Kidney tubule cell (primary cell): ENCODE data around the gene P3H2.

ENCODE experiments used
- DNase-seq: peaks from one replicate; pipeline ENCODE4 v3.0.0-alpha.2; 2018; ENCODE audit warnings: low spot score

Gene P3H2

GRCh38 chr3:190125436-190126068 is 4.9 kb upstream of the P3H2 start:
- DNase-seq = peak; percentile 46

- DNase-seq = peak; percentile 90
Observed at GRCh38 chr3:190124067-190124466, 3.4 kb upstream of the P3H2 start.

- DNase-seq = peak; percentile 54
Observed at GRCh38 chr3:190122198-190122771, 1.6 kb upstream of the P3H2 start.

- no peak for DNase-seq
Observed at GRCh38 chr3:190121383-190121782, 686 bp upstream of the P3H2 start.

GRCh38 chr3:190121061-190121377 is 322 bp upstream of the P3H2 start:
- DNase-seq = no peak

- DNase-seq = peak; percentile 26
Observed at GRCh38 chr3:190119461-190120268, 1.0 kb downstream of the P3H2 start.

- DNase-seq = peak; percentile 42
Observed at GRCh38 chr3:190118438-190118837, 2.3 kb downstream of the P3H2 start.

- peak; percentile 90 for DNase-seq
Observed at GRCh38 chr3:190117981-190118380, 2.7 kb downstream of the P3H2 start.

- DNase-seq = peak; percentile 39
Observed at GRCh38 chr3:190116551-190117067, 4.1 kb downstream of the P3H2 start.

GRCh38 chr3:190110826-190111225 is 9.9 kb downstream of the P3H2 start:
- DNase-seq = no peak

GRCh38 chr3:190109441-190109840 is 11.3 kb downstream of the P3H2 start:
- DNase-seq = no peak

GRCh38 chr3:190108804-190109203 is 11.9 kb downstream of the P3H2 start:
- DNase-seq = peak; percentile 57

- no peak for DNase-seq
Observed at GRCh38 chr3:190105876-190106275, 14.8 kb downstream of the P3H2 start.

- DNase-seq = peak; percentile 49
Observed at GRCh38 chr3:190101320-190102011, 19.2 kb downstream of the P3H2 start.

GRCh38 chr3:190099099-190099498 is 21.6 kb downstream of the P3H2 start:
- no peak for DNase-seq

- DNase-seq = no peak
Observed at GRCh38 chr3:190097617-190098016, 23.1 kb downstream of the P3H2 start.

- no peak for DNase-seq
Observed at GRCh38 chr3:190097025-190097424, 23.7 kb downstream of the P3H2 start.

- DNase-seq = no peak
Observed at GRCh38 chr3:190096345-190096744, 24.4 kb downstream of the P3H2 start.

GRCh38 chr3:190094160-190094718 is 26.5 kb downstream of the P3H2 start:
- DNase-seq = no peak

GRCh38 chr3:190092250-190092649 is 28.4 kb downstream of the P3H2 start:
- peak; percentile 67 for DNase-seq

GRCh38 chr3:190089711-190090110 is 31.0 kb downstream of the P3H2 start:
- DNase-seq = peak; percentile 96

GRCh38 chr3:190088890-190089289 is 31.8 kb downstream of the P3H2 start:
- DNase-seq = peak; percentile 72
